NCI-H748 (cell line): ENCODE results near the gene SNX4.
"Not testable (repeated sequence)": the region's sequence is repeated elsewhere in the genome, so short reads cannot be mapped to it uniquely, and the experiment has no call there.

Experiments
- DNase-seq: peaks from one replicate; lab custom pipeline; 2025; ENCODE audit not compliant: unreplicated experiment; lab: John Stamatoyannopoulos, UW

Gene SNX4

DNA sequence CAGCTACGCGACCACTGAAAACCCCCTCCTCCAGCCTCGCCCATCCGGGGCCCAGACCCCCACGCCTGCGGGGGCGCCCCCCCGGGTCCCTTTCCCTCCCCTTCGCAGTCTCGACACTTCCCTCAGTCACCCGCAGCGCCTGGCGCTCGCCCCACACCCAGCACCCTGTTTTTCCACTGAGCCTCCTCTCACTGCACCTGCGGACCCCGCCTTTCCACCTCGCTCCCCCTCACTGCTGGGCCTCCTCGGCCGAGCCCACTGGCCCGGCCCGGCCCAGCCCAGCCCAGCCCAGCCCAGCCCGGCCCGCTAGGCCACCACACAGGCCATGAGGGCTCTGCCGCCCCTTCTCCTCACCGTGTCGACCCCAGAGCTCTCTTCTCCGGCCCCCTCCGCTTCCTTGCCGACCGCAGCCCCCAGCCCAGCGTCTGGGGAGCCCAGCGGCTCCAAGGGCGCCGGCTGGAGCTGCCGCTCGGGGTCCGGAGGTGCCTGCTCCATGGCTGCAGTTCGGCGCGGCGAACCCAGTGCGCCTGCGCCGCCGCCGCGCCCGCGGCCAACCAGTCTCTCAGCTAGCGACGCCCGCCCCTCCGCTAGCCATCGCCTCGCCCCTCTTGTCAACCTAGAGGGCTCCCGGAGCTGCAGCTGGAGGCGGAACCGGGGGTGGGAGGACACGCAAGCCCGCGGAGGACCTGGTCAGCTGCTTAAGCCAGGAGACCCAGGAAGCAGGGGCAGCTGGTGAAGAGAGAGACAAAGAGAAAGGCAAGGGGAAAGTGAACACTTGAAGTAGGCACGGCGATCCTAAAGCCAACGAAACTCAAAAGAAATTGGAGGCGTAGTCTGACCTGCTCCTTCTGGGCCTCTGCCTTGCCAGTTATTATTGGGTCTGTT, at the start of gene SNX4:
Gene SNX4 (minus strand): TSS at position 525 of the 885 bp plus-strand sequence. CDS start 30 bp downstream, at position 495.
- peak; percentile 91 for DNase-seq

DNA sequence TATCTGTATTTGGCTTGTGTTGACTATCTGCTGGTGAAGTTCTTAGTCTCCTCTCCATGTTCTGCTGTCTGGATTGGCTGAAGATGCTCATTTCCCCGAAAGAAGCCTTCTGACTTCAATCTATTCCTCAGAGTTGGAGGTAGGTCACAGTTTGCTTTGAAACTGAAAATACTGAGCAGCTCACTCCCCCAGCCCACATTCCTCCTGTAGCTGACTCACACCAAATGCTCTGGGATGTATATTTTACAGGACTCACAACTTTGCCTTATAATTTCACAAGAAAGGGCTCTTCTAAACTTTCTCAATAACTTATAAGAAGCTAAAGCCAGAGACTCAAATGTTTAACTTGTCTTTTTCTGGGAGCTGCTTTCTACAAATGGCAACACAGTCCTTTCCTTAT, 36.3 kb upstream of the SNX4 start:
- no peak for DNase-seq

DNA sequence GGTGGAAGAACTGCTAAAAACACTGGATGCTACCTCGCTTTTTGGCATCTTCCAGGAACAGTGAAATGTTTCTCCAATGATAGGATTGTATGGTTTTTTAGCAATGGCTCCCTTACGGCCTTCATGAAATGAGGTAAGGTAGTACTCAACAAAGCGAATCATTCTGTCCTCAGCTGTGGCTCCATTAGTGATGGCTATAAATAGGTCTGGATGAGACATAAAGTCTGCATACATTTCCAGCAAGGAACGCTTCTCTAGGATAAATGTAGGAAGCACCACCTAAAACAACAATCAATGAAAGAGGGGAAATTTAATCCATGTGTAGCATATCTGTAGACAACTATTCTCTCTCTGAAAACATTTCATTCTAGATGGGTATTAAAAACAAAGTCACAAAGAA, 32.4 kb upstream of the SNX4 start:
- DNase-seq = no peak

DNA sequence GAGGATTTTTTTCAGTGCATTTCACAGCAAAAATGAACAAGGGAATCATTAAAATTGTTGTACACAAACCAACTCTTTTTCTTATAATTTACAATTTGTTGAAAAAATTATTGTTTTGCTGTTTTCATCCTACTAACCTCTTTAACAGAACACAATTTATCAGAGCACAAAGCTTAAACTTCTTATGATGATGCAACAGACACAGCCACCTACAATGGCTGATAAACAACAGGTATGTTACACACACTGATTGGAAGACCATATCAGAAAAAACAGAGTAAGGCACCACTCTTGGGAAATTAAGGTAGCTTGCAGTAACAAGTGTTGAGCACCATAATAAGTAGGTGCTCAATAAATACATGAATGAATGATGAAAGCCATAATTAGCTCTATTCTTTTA, 8.9 kb upstream of the SNX4 start:
- DNase-seq = no peak

DNA sequence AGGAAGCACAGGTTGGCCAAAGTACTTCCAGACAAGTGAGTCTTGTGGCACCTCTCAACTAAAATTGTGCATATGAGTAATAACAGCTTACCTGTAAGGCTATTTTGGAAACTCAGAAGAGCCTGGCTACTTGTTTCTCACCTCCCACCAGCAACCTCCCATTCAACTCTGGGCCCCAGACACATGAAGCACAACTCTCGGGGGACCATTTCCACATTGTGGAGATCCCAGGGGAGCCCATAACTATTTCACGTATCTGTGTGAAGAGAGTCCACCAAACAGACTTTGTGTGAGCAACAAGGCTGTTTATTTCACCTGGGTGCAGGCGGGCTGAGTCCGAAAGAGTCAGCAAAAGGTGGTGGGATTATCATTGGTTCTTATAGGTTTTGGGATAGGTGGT, 5.2 kb upstream of the SNX4 start:
- no peak for DNase-seq

DNA sequence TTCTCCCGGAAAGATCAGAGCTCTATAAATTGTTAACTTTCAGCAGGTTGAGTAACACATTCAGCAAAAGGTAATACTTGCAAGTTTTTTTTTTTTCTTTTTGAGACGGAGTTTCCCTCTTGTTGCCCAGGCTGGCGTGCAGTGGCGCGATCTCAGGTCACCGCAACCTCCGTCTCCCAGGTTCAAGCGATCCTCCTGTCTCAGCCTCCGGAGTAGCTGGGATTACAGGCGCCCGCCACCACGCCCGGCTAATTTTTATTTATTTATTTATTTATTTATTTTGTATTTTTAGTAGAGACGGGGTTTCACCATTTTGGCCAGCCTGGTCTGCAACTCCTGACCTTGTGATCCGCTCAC, 539 bp upstream of the SNX4 start:
- DNase-seq = not testable (repeated sequence)

DNA sequence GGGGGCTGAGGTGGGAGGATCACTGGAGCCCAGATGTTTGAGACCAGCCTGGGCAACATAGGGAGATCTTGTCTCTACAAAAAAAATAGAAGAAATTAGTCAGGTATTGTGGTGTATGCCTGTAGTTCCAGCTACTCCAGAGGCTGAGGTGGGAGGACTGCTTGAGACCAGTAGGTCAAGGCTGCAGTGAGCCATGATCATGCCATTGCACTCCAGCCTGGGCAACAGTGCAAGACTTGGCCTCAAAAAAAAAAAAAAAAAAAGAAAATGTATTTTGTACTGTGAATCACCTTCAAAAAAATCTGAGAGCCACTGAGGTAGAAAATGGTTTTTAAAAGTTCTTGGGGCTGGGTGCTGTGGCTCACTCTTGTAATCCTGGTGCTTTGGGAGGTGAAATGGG, 4.6 kb downstream of the SNX4 start:
- DNase-seq = no peak

DNA sequence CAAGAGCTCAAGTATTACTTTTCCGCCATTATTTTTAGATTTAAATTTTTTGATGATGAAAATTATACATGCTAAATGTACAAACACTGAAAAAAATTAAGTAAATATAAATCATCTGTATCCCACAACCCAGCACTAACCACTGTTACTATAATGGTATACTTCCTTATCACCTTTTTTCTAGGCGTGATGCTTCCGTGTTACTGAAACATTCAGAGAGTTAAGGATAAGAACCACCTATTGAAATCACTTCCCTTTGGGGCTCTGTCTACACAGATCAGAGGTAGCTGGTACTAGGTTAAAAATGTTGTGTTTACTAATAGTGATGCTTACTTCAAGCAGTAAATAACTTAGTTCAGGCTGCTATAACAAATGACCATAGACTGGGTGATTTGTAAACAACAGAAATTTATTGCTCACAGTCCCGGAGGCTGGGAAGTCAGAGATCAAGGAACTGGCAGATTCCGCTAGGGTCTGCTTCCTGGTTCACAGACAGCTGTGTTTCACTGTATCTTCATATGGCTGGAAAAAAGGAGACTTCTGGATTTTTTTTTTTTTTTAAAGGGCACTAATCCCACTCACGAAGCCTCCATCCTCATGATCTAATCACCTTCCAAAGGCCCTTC, 6.4 kb downstream of the SNX4 start:
- no peak for DNase-seq

DNA sequence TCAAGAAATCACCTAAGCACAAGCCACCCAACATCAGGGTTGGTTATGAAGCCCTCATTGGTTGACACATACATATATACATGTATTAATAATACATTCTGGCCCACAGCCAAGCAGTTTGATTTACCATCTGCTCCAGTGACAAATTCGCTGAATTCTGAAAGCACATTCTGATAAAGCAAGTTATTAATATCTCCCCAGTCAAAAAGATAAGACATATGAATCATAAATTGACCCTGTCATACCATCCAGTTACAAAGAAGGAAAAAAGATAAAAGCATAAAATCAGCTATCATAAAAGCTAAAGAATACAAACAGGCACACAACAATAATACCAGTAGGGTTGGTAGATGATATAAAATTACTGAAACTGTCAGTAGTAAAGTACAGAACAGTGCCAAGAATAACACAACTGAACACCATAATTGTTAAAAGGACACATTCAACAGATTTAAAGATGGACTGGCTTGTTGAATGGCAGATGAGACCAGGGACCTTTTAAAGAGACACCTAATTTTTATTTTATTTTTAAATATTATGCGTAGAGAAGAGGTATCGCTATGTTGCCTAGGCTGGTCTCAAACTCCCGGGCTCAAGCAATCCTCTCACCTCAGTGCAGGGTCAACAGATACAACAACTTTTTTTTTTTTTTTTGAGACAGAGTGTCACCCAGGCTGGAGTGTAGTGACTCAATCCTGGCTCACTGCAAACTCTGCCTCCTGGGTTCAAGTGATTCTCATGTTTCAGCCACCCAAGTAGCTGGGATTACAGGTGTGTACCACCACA, 7.7 kb downstream of the SNX4 start:
- DNase-seq = no peak

DNA sequence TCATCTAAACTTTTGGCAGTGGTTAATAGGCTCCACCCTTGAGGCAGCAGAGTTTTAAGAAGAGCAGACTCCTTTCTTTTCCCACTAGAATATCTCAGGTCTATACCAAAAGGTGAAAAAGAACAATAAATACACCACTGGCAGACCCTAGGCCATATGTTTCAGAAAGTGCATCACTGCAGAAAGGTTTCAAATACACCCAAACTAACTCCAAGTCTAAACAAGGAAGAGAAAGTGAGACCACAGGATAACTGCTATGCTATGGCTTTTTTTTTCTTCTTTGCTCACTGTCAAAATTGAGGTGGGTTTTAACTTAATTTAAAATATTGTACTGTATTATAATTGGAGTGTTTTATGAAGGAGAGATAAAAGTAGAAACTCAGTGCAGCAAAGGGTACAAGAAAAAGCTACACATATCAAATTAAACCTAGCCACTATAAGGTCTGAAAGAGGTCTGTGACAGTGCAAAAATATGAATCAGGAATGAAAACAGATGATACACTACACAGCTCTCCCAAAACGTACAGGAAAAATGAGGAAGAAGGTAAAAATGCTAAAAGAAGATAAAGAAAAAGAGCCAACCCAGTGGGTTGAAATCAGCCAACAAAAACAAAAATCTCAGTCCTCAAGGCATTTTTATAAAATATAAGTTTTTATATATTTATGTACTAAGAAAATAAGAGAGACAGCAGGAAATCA, 8.4 kb downstream of the SNX4 start:
- no peak for DNase-seq

DNA sequence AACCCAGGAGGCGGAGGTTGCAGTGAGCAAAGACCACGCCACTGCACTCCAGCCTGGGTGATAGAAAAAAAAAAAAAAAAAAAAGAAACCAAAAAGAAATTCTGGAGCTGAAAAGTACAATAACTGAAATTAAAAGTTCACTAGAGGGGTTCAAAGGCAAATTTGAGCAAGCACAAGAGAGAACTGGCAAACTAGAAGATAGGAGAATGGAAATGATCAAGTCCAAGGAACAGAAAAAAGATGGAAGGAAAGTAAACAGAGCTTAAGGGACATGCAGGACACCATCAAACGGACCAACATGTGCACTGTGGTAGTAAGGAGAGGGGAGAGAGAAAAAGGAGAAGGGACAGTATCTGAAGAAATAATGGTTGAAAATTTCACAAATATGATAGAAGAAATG, 12.9 kb downstream of the SNX4 start:
- no peak for DNase-seq

DNA sequence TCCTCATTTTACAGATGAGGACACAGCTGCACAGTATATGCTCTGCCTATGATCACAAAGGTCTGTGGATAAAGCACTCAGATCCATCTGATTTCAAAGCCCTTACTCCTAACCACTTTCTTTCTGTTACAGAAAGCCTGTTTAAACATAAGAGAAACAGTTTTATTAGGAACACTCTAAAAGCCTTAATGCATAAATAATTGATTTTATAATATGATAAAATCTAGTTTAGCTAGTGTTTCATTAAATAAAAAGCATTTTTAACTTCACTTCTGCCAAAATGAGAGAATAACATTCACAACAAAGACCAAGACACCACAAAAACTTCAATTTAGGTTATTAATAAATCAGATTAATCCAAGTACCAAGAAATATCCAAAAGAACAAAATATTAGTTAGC, 21.4 kb downstream of the SNX4 start:
- DNase-seq = no peak

DNA sequence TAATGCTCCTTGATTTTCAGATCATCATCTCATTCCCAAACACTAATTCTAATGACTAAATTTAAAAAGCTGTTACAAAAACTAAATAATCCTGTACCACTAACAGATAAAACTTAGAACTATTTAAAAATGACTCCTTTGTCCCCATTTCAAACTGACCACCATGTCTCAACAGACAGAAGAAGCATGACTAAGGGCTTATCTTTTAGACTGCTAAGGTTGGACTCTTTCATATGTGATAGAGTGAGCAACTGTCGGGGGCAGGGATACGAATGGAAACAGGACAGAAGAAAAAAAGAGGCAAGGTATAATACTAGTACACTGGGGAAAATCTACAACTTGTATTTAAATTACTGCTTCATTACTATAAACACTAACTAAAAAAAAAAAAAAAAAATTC, 23.3 kb downstream of the SNX4 start:
- no peak for DNase-seq

DNA sequence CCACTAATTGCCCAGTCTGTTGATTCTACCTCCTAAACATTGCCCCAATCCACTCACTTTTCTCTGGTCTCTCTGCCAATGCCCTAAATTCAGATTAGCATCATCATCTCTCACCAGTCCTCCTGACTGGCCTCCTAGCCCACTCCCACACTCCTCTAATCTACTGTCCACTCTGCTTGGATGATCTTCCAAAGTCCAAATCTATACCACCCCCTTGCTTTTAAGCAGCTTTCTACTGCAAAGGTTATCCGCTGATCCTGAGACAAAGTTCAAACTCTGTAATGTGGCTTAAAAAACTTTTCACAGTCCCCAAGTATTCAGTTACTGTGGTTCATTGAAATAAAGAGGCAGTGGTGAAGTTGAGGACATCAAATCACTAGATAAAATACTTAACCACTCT, 37.6 kb downstream of the SNX4 start:
- no peak for DNase-seq

DNA sequence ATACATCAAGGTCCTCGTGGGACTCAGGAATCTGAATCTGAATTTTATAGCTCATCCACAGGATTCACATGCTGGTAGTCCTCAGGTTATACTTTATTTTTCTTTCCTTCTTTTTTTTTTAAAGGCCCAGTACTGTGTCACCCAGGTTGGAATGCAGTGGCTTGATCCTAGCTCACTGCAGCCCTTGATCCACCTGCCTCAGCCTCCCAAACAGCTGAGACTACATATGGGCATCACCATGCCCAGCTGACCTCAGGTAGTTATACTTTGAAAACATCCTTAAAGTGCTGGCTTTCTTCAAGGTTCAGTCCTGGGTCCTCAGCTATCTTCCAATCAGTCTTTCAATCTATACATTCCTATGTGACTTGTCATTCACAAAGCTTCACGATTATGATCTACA, 38.2 kb downstream of the SNX4 start:
- no peak for DNase-seq

DNA sequence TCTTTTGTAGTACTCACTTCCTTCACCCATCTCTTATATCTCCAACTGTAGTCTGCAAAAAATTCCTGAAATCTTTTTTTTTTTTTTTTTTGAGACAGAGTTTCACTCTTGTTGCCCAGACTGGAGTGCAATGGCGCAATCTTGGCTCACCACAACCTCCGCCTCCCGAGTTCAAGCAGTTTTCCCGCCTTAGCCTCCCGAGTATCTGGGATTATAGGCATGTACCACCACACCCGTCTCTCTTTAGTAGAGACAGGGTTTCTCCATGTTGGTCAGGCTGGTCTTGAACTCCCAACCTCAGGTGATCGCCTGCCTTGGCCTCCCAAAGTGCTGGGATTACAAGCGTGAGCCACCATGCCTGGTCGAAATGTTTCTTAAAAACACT, 38.6 kb downstream of the SNX4 start:
- DNase-seq = not testable (repeated sequence)

DNA sequence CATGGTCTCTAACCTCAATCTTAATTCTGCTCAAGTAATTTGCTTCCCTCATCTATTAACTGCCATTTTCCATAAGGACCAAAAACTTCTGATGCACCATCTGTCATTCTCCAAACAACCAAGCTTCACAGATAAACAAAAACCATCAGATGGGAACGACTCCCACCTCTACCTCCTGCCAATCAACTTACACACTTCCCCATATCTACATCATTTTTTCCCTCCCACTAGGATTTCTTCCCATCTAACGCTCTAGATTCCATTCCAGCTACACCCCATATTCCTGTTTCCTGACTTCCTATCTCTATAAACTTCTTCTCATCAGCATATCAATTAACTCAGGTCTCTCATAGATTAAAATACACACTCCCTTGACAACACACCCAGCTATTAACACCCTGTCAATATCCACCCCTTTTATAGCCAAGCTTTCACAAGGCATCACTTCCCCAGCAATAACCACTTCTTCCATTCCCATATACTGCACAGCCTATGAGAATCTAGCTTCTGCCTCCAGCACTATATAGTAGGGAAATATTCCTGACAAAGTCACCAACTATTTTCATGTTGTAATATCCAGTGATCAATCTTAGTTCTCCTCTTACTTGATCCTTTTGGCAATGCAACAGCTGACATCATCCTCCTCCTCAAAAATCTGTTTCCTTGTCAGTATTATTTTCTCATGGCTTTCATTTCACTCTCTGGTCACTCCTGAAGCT, 39.2 kb downstream of the SNX4 start:
- DNase-seq = no peak

DNA sequence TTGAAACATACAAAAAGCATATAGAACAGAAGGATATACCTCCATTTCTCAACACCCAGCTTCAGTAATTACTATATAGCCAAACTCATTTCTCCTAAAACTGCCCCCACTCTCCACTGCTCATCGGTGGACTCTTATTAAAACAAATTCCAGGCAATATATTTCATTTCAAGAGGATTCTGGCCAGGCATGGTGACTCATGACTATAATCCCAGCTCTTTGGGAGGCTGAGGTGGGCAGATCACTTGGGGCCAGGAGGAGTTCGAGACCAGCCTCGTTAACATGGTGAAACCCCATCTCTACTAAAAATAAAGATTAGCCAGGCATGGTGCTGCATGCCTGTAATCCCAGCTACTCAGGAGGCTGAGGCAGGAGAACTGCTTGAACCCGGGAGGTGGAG, 40.9 kb downstream of the SNX4 start:
- no peak for DNase-seq

DNA sequence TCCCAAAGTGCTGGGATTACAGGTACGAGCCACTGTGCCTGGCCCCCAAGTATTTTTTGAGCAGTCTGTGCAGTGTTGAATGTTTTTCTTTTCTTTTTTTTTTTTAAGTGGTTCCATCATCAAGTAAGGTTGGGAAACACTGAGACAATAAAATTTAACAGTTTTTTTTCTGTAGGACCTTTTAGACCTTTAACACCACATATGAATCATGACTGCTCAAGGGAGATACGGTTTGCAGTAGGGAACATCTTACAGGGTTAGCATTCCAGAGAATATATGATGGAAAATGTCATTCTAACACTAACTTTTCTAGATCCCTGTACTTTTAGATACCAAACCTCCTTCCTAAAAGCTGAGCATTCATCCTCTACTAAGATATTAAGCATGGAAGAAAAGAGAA, 41.7 kb downstream of the SNX4 start:
- no peak for DNase-seq

DNA sequence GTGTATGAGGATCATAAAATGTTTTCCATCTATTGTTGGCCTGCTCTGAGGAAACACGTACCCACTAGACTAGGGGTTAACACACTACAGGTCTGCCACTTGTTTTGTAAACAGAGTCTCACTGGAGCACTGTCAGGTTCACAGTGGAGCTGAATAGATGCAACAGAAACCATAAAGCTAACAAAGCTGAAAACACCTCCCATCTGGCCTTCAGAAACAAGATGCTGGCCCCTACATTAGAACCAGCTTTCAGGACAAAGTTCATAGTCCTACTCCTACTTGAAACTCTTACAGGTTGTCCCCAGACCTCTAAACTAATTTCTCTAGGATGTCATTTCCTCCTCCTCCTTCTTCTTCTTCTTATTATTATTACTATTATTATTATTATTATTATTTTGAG, 42.3 kb downstream of the SNX4 start:
- no peak for DNase-seq

DNA sequence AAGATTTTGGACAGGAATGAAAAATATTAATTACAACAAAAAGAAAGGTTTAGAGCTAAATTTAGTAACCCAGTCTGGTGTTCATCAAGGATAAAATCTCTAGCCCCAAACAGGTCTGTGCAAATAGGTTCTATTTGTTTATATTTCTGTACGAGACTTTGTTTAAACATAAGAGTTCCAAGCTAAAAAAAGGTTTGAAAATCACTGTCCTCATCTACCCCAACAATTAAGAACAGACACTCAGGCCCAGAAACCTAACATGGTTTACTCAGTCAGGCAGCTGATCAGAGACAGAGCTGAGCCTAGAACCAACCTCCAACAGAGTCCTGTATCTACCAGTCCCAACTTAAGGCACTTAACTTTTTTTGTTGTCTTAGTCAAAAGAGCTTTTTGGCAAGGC, 49.3 kb downstream of the SNX4 start:
- no peak for DNase-seq
